MM.1S (cell line): ENCODE measurements around the gene PYGO2.

Source experiments
- DNase-seq: peaks from one replicate; pipeline ENCODE4 v3.0.0-alpha.2; 2015
- H2AFZ ChIP-seq: fragments of 300-600 bp; sonication (generic); 2 replicates; pipeline ENCODE4 v1.6.0; 2016; ENCODE audit warnings: antibody characterized with exemption, low read length
- H3F3A ChIP-seq: fragments of 300-600 bp; sonication (generic); 2 replicates; pipeline ENCODE4 v1.6.1; 2016; ENCODE audit warnings: mild to moderate bottlenecking, antibody characterized with exemption, low read length, moderate library complexity, mixed read lengths; ENCODE audit not compliant: insufficient read depth
- H3K27ac ChIP-seq: fragments of 300-600 bp; sonication (generic); 2 replicates; pipeline ENCODE4 v1.5.1; 2016; ENCODE audit warnings: mild to moderate bottlenecking, low read length
- H3K27me3 ChIP-seq: fragments of 300-600 bp; sonication (generic); replicated peaks from 2 replicates; pipeline ENCODE4 v1.6.0; 2016; ENCODE audit warnings: low read length; ENCODE audit not compliant: insufficient read depth
- H3K36me3 ChIP-seq: fragments of 300-600 bp; sonication (generic); replicated peaks from 2 replicates; pipeline ENCODE4 v1.6.1; 2016; ENCODE audit warnings: mild to moderate bottlenecking, low read length, mixed read lengths; ENCODE audit not compliant: insufficient read depth
- H3K4me1 ChIP-seq: fragments of 300-600 bp; sonication (generic); 2 replicates; pipeline ENCODE4 v1.6.1; 2016; ENCODE audit warnings: low read length, mixed read lengths
- H3K4me2 ChIP-seq: fragments of 300-600 bp; sonication (generic); 2 replicates; pipeline ENCODE4 v1.6.0; 2016; ENCODE audit warnings: low read depth, low read length
- H3K4me3 ChIP-seq: fragments of 300-600 bp; sonication (generic); 2 replicates; pipeline ENCODE4 v1.5.1; 2016; ENCODE audit warnings: low read length, mixed read lengths
- H3K79me2 ChIP-seq: fragments of 300-600 bp; sonication (generic); 2 replicates; pipeline ENCODE4 v1.6.1; 2016; ENCODE audit warnings: mixed run types, low read length, mixed read lengths
- H3K9ac ChIP-seq: fragments of 300-600 bp; sonication (generic); 2 replicates; pipeline ENCODE4 v1.6.1; 2016; ENCODE audit warnings: low read length, mixed read lengths
- H3K9me2 ChIP-seq: fragments of 300-600 bp; sonication (generic); replicated peaks from 2 replicates; pipeline ENCODE4 v1.6.1; 2016; ENCODE audit warnings: mild to moderate bottlenecking, low read length, mixed read lengths; ENCODE audit not compliant: insufficient read depth
- H3K9me3 ChIP-seq: fragments of 300-600 bp; sonication (generic); replicated peaks from 2 replicates; pipeline ENCODE4 v1.6.1; 2016; ENCODE audit warnings: mild to moderate bottlenecking, low read length, mixed read lengths; ENCODE audit not compliant: insufficient read depth
- H4K20me1 ChIP-seq: fragments of 300-600 bp; sonication (generic); 2 replicates; pipeline ENCODE4 v1.6.1; 2016; ENCODE audit warnings: mild to moderate bottlenecking, low read length, moderate library complexity, mixed read lengths; ENCODE audit not compliant: insufficient read depth
- CTCF ChIP-seq: fragments of 300-600 bp; sonication (generic); IDR thresholded peaks from 2 replicates; pipeline ENCODE4 v1.5.1; 2016; ENCODE audit warnings: antibody characterized with exemption, low read length, mixed read lengths
- EZH2 ChIP-seq: fragments of 300-600 bp; sonication (generic); optimal IDR thresholded peaks from 2 replicates; pipeline ENCODE3; 2017; ENCODE audit warnings: low read depth, mild to moderate bottlenecking, antibody characterized with exemption, low read length, mixed read lengths
- EZH2phosphoT487 ChIP-seq: fragments of 300-600 bp; sonication (generic); IDR thresholded peaks from 2 replicates; pipeline ENCODE4 v1.6.1; 2018; ENCODE audit warnings: antibody characterized with exemption, low read length

PYGO2 gene

GRCh38 chr1:154967331-154967950, 5.9 kb upstream of the PYGO2 start:
- Histone ChIP-seq H2AFZ (no peak overlapping the region), H3K4me2 (no peak overlapping the region), H3K27me3 (no peaks in the 10 kb centered on the region), H3K36me3 (peaks cover 25% of the 10 kb centered on the region), H3K9me2 (no peaks in the 10 kb centered on the region), H3K4me3 (no peak overlapping the region), H3K9ac (no peak overlapping the region), H4K20me1 (no peaks in the 10 kb centered on the region), H3K27ac (no peak overlapping the region), H3K4me1 (peaks cover 45% of the 10 kb centered on the region), H3K9me3 (no peaks in the 10 kb centered on the region), H3K79me2 (peaks cover 96% of the 10 kb centered on the region), H3F3A (peaks cover 21% of the 10 kb centered on the region)
- DNase-seq, result no peak
- TF ChIP-seq EZH2 (no peak), CTCF (no peak), EZH2phosphoT487 (no peak)

DNA sequence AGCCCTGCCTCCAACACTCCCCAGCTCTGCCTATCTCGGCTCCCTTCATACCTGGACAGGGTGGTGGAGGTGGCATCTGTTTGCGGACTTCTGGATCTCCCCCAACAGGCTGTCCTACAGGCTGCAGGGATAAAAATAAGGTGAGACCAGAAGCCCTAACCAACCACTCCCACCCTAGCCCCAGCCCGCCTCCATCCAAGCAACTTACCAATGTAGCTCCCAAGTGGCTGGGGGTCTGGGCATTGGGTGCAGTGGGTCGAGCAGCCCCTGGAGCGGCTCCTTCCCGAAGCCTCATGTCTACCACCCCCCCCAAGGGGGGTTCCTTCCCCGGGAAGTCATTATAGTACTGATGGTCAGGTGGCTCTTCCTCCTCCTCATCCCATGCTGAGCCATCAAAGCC, 4.5 kb upstream of the PYGO2 start:
- no peak for TF ChIP-seq EZH2phosphoT487
- no peak for TF ChIP-seq CTCF
- no peak for TF ChIP-seq EZH2
- Histone ChIP-seq H3K27me3 (no peaks in the 10 kb centered on the region), H2AFZ (no peak overlapping the region), H3K9me3 (no peaks in the 10 kb centered on the region), H3K9ac (no peak overlapping the region), H3K36me3 (peaks cover 25% of the 10 kb centered on the region), H3K4me3 (no peak overlapping the region), H4K20me1 (no peaks in the 10 kb centered on the region), H3K4me2 (no peak overlapping the region), H3K4me1 (peaks cover 35% of the 10 kb centered on the region), H3K79me2 (peaks cover 88% of the 10 kb centered on the region), H3K9me2 (no peaks in the 10 kb centered on the region), H3F3A (peaks cover 27% of the 10 kb centered on the region), H3K27ac (no peak overlapping the region)
- no peak for DNase-seq

- H4K20me1 ChIP-seq, result no peaks in the 10 kb centered on the region
- no peak overlapping the region for H3K4me3 ChIP-seq
- no peaks in the 10 kb centered on the region for H3K9me2 ChIP-seq
- TF ChIP-seq EZH2, result no peak
- no peak for DNase-seq
- peaks cover 25% of the 10 kb centered on the region for H3K36me3 ChIP-seq
- no peak overlapping the region for H2AFZ ChIP-seq
- no peak overlapping the region for H3K4me2 ChIP-seq
- peaks cover 88% of the 10 kb centered on the region for H3K79me2 ChIP-seq
- H3K9me3 ChIP-seq, result no peaks in the 10 kb centered on the region
- H3K27ac ChIP-seq, result no peak overlapping the region
- peaks cover 31% of the 10 kb centered on the region for H3F3A ChIP-seq
- H3K27me3 ChIP-seq, result no peaks in the 10 kb centered on the region
- no peak overlapping the region for H3K9ac ChIP-seq
- H3K4me1 ChIP-seq, result peaks cover 21% of the 10 kb centered on the region; the same call in 1 of the 2 replicates
Observed at GRCh38 chr1:154964359-154964758, 2.8 kb upstream of the PYGO2 start.

DNA sequence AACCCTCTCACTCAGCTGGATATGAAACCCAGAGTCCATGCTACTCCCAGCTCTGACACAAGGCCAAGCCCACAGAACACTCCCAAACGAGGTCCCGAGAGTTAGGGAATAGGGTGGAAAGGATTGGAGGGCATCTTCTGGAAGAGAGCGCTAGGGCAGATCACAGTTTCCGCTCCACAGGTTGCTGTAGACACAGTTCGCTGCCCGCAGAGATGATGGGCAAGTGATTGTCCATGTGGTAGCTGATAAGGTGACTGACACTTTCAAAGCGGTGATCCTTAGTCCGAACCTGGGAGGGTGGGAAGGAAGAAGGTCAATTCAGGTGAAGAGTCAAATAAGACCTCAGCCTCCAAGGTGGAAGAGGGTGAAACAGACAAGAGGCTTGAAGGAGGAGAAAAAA, 2.1 kb upstream of the PYGO2 start:
- H3K79me2 ChIP-seq, result peaks cover 88% of the 10 kb centered on the region
- H3K4me3 ChIP-seq, result no peak overlapping the region
- no peaks in the 10 kb centered on the region for H3K27me3 ChIP-seq
- H3K9me2 ChIP-seq, result no peaks in the 10 kb centered on the region
- TF ChIP-seq EZH2 (no peak), CTCF (no peak), EZH2phosphoT487 (no peak)
- H3F3A ChIP-seq, result peaks cover 35% of the 10 kb centered on the region
- H2AFZ ChIP-seq, result no peak overlapping the region
- peak overlapping the region; percentile 4; the same call in 1 of the 2 replicates for H3K27ac ChIP-seq
- H3K9me3 ChIP-seq, result no peaks in the 10 kb centered on the region
- H4K20me1 ChIP-seq, result no peaks in the 10 kb centered on the region
- peak overlapping the region; percentile 99; the same call in 1 of the 2 replicates for H3K9ac ChIP-seq
- peaks cover 26% of the 10 kb centered on the region for H3K36me3 ChIP-seq
- no peak for DNase-seq
- H3K4me1 ChIP-seq, result peaks cover 16% of the 10 kb centered on the region; the same call in 1 of the 2 replicates
- no peak overlapping the region for H3K4me2 ChIP-seq
